ENCODE data around the gene RNF135.
"Not testable (repeated sequence)": the region's sequence is repeated elsewhere in the genome, so short reads cannot be mapped to it uniquely, and the experiment has no call there.

The RNF135 gene, protein sequence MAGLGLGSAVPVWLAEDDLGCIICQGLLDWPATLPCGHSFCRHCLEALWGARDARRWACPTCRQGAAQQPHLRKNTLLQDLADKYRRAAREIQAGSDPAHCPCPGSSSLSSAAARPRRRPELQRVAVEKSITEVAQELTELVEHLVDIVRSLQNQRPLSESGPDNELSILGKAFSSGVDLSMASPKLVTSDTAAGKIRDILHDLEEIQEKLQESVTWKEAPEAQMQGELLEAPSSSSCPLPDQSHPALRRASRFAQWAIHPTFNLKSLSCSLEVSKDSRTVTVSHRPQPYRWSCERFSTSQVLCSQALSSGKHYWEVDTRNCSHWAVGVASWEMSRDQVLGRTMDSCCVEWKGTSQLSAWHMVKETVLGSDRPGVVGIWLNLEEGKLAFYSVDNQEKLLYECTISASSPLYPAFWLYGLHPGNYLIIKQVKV

DNA sequence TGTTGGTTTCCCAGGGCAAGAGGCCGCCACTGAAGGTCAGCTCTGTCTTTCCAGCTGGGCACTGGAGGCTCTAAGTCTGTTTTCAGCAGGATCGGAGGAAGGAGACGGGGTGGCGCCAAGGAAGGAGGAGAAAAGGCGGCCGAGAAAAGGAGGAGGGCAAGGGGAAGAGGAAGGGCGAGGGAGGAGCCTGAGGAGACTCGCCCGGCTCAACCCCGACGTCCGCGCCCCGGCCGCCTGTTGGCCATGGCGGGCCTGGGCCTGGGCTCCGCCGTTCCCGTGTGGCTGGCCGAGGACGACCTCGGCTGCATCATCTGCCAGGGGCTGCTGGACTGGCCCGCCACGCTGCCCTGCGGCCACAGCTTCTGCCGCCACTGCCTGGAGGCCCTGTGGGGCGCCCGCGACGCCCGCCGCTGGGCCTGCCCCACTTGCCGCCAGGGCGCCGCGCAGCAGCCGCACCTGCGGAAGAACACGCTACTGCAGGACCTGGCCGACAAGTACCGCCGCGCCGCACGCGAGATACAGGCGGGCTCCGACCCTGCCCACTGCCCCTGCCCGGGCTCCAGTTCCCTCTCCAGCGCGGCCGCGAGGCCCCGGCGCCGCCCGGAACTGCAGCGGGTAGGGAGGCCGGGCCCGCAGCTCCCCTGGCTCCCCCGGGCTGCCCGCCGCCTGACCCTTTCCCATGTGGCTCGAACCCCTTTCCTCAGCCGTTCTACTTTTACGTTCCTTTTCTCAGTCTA, at the start of gene RNF135:
Gene RNF135 (plus strand): TSS at position 209 of the 737 bp plus-strand sequence. CDS start 35 bp downstream, at position 244.
- peak; percentile 74 for DNase-seq

DNA sequence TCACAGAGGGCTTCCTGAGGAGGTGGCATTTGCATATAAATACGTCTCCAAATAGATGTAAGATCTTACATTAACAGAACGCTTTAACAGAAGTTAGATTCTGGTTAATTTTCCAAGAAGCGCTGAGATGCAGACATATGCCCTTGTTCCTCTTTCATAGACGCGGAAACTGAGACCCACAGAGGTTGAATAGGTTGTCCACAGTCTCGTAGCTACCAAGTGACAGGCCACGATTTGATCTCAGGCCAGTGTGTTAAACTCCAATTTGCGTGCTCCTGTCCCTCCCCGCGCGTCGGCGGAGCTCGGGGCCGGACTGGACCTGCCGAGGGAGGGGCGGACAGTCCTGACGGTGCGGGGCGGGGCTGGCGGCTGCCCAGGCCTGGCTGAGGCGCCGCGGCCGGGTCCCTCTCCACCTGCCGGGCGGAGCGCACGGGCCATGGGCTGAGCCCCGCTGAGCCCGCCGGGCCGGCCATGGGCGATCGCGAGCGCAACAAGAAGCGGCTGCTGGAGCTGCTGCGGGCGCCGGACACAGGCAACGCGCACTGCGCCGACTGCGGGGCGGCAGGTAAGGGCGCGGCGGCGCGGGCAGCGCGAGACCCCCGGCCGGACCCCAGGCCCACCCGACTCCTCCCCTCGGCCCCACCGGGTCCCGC, 49.2 kb upstream of the RNF135 start, which contains the start of gene ADAP2:
Gene ADAP2 (plus strand): TSS at position 402 of the 653 bp plus-strand sequence. CDS start 70 bp downstream, at position 472.
- DNase-seq, result peak; percentile 14

DNA sequence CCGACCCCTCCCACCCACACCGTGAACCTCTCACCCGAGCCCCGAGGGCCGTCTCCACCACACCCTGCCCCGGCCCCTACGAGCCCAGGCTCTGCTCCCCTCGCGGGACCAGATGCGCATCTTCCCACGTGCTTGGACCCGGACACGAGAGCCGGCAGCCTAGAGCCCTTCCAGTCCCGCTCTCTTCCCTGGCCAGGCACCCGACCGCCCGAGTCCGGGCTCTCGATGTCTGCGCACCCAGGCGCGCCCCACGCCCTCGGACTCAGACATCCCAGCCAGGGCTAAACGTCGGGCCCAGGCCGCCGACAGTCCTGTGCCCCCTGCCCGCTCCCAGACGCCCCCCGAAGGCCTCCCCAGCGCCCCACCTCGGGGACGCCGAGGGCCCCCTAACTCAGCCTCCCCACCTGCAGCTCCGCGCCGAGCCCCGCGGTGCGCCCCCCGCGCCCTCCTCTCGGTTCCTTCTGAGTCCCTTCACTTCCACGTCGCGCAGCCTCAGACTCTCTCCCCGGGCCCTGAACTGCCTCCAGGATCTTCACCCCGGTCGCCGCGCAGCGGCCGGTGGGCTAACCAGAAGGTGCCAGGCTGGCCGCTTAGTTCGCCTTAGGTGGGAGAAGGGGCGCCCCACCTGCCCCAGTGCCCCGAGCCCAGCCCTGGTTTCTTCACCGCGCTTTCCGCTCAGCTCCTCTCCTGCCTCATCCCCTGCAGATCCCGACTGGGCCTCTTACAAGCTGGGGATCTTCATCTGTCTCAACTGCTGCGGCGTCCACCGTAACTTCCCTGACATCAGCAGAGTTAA, 48.4 kb upstream of the RNF135 start:
- no peak for DNase-seq

DNA sequence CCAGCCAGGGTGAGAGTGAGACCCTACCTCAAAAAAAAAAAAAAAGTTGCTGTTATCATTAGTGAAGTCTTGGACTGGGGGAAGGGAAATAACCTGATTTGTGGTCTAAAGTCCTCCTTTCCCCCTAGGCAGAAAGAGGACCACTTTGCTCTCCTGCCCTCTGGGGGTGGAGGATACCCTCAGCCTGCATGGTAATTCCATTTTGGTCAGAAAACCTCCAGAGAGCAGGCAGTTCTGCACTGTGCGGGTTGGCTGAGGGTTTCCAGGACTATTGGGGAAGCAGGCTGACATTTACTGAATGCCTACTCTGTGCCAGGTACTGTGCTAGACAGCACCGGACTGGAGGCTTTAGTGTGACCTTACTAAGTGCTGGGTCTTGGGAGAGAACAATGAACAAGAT, 46.5 kb upstream of the RNF135 start:
- no peak for DNase-seq

DNA sequence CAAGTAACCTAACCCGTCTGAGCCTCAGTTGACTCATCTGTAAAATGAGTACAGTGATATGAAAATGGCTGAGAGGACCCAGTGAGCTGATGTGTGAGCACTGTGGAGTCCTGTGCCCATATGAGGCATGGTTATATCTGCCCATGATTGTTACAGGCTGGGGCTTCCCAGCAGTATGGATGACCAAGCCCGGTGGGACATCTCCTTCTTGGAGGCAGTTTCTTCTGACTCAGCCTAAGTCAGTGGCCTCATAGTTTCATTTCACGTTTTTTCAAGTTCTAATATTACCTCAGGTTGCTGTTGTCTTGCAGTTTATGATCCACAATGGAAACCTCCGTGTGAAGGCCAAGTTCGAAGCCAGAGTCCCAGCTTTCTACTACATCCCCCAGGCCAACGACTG, 44.3 kb upstream of the RNF135 start:
- no peak for DNase-seq

DNA sequence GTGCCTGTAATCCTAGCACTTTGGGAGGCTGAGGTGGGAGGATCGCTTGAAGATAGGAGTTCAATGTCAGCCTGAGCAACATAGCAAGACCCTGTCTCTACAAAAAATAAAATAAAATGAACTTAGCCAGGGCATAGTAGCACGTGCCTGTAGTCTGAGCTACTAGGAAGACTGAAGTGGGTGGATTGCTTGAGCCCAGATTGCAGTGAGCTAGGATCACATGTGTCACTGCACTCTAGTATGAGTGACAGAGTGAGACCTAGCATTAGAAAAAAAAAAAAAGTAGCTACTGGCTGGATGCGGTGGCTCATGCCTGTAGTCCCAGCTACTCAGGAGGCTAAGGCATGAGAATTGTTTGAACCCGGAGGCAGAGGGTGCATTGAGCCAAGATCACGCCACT, 43.1 kb upstream of the RNF135 start:
- no peak for DNase-seq

DNA sequence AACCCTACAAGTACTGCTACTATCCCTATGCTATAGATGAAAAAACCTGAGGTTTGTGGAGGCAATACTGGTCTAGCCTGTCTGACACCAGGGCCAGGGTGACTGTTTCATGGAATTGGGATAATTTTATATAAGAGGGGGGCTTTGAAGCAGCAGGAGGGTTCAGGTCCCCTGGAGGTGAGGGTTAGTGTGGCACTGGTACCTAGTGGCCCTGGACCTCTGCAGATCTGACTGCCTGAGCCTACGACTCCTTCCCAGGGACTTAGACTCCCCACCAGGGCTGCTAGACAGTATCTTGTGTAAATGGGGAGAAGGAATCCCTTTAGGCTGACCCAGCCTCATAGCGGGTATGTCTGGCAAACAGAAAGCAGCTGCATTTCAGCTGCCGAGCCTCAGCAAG, 42.3 kb upstream of the RNF135 start:
- DNase-seq, result no peak

DNA sequence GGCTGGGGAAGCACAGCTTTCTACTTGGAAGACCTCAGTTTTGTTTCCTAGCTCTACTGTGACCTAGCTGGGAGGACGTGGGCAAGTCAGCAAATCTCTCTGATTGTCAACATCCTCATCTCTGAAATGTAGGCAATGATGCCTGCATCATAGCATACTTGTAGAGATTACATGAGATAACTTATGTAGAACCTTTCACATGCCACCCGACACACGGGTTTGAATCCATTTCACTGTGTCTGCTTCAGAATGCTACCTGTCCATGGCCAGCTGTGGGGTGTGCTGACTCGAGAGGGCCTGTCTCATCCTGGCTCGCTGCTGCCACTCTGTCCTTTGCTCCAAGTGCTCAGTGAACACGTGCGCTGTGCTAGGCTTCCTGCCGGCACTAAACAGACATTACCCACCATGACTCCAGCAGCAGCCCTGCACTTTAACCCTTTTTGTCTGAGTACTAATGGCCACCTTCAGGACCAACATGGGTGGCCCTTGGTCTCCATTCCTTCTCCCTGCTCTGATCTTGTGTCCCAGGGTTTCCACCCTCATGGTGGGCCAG, 41.7 kb upstream of the RNF135 start:
- no peak for DNase-seq

DNA sequence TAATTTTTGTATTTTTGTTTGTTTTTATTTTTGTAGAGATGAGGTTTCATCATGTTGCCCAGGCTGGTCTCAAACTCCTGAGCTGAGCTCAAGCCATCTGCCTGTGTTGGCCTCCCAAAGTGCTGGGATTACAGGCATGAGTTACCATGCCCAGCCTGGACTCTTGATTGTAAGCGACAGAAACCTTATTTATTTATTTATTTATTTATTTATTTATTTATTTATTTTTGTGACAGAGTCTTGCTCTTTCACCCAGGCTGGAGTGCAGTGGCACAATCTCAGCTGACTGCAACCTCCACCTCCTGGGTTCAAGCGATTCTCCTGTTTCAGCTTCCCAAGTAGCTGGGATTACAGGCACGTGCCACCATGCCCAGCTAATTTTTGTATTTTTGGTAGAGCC, 41.0 kb upstream of the RNF135 start:
- DNase-seq, result not testable (repeated sequence)

DNA sequence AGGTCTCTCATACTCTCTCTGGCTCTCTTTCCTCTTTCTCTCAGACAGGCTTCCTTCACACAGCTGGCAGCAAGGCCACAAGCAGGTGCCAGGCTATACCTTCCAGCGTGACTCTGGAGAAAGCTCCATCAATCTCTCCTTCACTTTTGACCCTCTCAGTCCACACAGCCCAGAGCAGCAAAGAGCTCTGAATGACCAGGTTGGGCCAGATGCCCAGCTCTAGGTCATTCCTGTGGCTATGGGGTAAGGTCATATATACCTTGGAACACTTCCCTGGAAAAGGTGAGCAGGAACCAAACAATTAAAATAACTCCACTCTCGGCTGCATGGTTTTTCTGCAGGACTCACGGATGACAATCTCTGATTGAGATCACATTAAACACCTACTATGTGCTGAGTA, 40.3 kb upstream of the RNF135 start:
- DNase-seq, result no peak

DNA sequence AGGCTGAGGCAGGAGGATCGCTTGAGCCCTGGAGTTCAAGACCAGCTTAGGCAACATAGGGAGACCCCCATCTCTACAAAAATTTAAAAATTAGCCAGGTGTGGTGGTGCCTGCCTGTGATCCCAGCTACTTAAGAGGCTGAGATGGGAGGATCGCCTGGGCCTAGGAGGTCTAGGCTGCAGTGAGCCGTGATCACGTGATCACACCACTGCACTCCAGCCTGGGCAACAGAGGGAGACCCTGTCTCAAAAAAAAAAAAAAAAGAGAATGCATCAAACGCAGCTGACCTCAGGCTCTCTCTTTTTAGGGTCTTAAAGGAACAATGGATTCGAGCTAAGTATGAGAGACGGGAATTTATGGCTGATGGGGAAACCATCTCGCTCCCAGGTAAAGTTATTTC, 39.3 kb upstream of the RNF135 start:
- DNase-seq, result not testable (repeated sequence)

DNA sequence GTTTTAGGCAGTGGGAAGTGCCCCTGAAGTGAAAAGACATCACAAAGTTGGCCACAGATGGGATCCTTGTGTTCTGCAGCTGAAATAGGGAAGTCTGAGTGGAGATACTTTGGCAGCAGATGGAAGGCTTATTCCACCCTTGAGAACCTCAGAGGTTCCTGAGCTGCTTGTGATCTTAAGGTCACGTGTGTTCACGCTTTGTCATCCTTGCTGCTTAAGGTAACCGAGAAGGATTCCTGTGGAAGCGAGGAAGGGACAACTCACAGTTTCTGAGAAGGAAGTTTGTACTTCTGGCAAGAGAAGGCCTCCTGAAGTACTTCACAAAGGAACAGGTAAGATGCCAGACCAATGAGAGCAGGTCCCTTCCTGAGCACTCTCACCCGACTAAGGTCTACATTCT, 36.9 kb upstream of the RNF135 start:
- DNase-seq, result no peak

DNA sequence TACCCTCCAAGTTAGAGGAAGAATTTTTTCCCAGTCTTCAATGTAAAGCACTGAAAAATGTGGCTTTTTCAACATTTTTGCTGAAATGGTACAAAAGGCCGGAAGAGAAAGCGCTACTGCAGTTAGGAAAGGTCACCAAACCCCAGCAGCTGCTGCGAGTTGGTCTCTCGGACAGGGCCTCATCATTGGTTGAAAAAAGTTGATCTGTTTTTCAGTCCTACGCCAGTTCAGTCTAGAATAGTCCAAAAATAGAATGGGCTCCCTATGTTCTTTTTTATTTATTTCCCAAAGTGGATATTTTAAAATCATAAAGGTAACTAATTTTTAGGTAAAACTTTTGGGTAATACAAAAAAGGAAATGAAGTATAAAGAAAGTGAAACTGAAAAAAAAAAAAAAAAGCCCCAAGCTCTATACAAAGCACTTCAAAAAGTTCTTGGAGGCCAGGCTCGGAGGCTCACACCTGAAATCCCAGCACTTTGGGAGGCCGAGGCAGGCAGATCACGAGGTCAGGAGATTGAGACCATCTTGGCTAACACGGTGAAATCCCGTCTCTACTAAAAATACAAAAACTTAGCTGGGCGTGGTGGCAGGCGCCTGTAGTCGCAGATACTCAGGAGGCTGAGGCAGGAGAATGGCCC, 31.7 kb upstream of the RNF135 start:
- no peak for DNase-seq

DNA sequence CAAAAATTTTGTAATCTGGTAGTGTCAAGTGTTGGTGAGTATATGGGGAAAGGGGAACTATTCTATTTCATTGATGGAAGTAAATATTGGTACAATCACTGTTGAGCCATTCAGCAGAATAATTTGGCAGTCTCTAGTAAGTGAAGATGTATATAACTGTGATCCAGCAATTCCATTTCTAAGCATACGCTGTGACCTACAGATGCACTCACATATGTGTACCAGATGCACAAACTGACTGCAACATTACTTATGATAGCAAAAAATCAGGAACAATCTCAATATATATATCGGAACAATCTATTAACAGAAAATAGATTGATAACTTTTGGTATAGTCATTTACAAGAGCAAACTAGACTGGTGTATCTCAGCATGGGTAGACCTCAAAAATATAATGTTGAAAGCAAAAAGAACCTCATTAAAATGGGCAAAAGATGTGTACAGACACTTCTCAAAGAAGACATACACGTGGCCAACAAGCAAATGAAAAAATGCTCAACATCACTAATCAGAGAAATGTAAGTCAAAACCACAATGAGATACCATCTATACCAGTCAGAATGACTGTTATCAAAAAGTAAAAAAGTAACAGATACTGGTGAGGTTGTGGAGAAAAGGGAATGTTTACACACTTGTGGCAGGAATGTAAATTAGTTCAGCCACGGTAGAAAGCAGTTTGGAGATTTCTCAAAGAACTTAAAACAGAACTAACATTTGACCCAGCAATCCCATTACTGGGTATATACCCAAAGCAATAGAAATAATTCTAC, 28.3 kb upstream of the RNF135 start:
- DNase-seq, result no peak

DNA sequence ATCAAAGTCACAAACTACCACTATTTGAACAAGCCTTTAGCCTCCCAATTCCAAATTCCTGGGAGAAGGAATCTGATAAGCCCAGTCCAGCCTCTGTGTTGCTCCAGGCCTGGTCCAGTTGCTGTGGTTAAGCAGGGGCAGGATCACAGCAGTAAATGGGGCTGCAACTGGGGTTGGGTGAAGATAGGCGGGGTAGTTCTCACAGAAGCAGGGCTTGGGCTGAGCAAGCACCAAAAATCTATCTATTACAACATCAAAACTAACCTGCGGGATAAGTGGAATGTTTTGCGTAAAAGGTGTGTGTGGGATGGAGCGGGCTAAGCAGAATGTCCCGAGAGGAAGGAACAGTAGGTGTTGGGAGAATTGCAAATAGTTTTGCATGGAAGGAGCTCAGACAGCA, 23.0 kb upstream of the RNF135 start:
- DNase-seq, result no peak

DNA sequence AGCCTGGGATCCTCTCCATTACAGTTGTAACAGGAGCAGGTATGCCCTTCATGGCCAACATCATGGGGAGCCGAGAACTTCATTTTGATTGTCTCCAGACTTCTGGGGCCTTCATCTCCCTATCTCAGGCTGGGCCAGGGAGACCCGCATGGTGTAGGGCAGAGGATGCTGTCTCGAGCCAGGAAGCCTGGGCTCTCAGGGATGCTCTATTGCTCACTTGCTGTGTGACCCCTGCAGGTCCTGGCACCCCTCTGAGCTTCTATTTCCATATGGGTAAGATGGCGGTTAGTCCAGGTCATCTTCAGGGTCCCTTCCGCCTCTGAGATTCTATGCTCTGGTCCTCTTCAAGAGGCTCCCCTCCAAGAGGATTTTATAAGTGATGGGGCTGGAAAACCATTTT, 20.6 kb upstream of the RNF135 start:
- DNase-seq, result no peak

DNA sequence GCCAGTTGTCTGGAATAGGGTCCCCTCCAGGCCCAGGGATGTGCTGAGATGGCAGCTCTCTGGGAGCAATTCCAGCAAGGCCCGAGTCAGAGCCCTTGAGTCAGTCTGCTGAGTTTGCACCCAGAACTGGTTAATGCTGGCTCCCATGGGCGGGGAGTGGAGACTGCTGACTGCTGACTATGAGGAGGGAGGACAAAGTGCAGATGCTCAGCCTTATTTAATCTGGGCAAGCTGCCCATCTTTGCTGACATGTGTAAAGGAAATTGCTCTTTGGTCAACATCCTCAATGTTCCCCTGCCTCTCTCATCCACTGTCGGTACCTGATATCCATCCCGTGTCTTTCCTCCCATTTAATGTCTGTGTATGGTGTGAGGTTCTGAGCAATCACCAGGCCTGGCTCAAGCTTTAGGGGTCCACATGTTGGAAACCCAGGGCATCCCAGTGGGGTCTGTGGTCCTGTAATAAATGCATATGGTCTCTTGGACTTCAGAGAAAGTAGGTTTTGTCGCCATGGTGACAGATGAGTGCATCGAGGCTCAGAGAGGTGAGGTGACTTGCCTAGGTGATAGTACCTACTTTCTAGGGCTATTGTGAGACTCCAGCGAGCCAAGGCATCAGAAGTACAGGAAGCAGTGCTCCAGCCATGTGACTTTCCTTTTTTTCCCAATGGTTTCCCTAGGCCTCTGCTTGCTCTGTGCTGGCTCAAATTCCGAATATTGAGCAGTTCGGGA, 20.0 kb upstream of the RNF135 start:
- peak; percentile 49 for DNase-seq

DNA sequence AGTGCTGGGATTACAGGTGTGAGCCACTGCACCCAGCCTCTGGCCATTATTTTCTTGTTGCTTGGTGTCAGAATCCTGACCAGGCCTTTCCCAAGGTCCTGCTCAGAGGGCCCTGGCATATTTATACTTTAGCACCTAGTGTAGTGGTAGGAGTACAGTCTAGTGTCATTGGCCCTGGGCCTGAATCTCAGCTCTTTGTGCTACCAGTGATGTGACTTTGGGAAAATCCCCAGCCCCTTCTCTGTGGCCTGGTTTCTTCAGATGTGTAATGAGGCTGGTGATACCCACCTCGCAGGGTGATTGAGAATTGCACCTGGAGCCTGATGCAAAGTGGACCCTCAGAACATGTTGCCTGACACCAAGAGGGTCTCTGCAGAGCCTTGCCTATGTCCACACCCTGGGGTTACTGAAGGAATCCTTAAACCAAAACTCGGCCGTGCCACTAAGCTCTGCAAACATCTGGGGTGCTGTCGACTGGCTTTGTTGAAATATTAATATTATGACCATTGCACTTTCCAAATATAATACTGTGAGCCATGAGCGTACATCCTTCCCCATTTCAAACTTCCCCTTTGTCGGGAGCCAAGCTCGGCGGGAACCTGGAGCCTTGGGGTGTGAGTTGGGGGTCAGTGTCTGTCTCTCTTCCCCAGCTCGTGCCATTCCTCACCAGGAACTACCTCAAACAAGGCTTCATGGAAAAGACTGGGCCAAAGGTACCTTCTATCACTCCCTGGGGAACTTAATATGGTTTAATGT, 18.0 kb upstream of the RNF135 start:
- no peak for DNase-seq

DNA sequence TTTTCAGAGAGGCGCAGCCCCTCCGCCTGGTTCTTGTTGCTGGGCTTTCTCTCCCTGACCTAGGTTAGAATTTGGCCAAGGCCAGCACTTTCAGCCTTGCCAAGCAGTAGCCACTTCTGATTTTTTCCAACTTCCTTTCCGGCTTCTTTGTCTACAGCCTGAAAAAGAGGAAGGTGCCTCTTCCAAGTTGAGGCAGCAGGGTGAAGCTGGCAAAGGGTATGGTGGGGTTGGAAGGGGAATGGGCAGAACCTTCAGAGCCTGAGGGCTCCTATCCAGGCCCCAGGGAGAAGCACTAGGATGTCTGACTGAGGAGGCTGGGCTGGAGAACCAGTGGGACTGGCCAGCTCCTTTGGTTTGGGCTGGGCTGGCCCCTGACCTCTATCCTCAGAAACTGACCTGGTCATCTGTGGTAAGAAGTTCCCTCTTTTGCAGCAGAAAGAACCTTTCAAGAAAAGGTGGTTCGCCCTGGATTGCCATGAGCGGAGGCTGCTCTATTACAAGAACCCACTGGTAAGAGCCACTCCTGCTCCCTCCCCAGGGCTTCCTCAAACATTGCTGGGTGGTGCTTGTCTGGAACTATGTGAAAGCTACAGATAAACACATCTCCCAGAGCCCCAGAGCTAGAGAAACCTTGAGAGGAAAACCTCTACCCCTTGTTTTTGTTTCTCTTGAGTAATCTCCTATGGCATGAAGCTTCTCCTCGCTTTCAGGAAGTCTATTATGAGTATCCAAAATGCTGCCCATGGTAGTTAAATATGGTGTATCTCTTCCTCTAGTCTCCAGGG, 16.6 kb upstream of the RNF135 start:
- DNase-seq, result peak; percentile 37

Measured in midbrain (tissue), 1 donor.